ENCODE data around the gene NOD2. TPM values are rescaled to one million over a fixed set of nuclear protein-coding genes. Genes with fewer than 3 reads are reported as not detected.

NOD2 gene
- total and polyA plus RNA-seq, 11 donors: 0.21 to 6.5 (median 0.74) TPM

DNA sequence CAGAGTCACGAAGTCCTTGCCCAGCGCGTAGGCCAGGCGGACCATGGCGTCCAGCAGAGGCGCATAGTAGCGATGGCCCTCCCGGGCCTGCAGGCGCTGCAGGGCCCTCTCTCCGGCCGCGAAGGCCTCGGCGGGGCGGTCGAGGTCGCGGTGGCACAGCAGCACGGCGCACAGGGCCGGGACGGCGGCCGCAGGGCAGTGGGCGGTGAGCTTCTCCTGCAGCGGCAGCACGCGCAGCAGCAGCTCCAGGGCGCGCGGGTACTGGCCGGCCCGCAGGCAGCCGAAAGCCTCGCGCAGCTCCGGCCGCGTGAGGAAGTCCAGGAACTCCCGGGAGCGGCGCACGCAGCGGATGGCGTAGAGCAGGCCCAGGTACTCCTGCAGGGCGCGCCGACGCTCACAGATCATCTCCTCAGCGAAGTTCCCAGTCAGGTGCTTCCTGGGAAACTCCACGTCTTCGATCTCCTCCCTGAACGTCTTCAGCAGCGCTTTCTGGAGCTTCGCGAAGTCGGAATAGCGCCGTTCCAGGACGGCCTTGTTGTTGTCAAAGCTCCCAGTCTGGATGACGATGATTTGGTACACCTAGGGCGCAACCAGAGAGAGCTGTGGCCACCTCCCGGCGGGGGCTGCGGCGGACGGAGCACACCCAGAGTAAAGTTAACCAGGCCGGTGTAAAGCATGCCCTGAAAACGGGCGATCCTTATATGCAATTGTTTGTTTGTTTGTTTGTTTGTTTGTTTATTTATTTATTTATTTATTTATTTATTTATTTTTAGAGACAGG is 19.7 kb upstream of the NOD2 start:
- TF ChIP-seq POLR2A (IDR thresholded peaks at IDR 0.05): no peak
- TF ChIP-seq, protein P1, sequence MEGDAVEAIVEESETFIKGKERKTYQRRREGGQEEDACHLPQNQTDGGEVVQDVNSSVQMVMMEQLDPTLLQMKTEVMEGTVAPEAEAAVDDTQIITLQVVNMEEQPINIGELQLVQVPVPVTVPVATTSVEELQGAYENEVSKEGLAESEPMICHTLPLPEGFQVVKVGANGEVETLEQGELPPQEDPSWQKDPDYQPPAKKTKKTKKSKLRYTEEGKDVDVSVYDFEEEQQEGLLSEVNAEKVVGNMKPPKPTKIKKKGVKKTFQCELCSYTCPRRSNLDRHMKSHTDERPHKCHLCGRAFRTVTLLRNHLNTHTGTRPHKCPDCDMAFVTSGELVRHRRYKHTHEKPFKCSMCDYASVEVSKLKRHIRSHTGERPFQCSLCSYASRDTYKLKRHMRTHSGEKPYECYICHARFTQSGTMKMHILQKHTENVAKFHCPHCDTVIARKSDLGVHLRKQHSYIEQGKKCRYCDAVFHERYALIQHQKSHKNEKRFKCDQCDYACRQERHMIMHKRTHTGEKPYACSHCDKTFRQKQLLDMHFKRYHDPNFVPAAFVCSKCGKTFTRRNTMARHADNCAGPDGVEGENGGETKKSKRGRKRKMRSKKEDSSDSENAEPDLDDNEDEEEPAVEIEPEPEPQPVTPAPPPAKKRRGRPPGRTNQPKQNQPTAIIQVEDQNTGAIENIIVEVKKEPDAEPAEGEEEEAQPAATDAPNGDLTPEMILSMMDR (IDR thresholded peaks at IDR 0.05): no peak
- peaks cover 0 to 23% (median 13%) of the 10 kb centered on the region in 12 donors for H3K9me3 ChIP-seq
- H3K27me3 ChIP-seq: peaks cover 0 to 25% (median 8%) of the 10 kb centered on the region in 9 donors
- peaks cover 0 to 9% (median 2%) of the 10 kb centered on the region in 12 donors for H3K4me1 ChIP-seq
- DNase-seq (no peak), ATAC-seq (no peak)
- intact Hi-C loops (cut with DNase I): loop anchor here in 1 of 10 donors (5.0 kb wide), 1 partner anchor 134 kb away; no protein-coding TSS in a partner anchor
- H3K27ac ChIP-seq: no peak overlapping the region
- H3K4me3 ChIP-seq: no peak overlapping the region
- 43 to 61% (median 51%) methylated on average over 49 to 70 of the region's 70 CpGs for WGBS, 4 donors
- H3K36me3 ChIP-seq: peaks cover 0 to 55% (median 0%) of the 10 kb centered on the region in 9 donors

GRCh38 chr16:50674831-50675230 is 18.6 kb upstream of the NOD2 start:
- Histone ChIP-seq H3K4me3 (no peak overlapping the region), H3K36me3 (peaks cover 0 to 55% (median 0%) of the 10 kb centered on the region in 9 donors), H3K27ac (no peak overlapping the region), H3K9me3 (peaks cover 0 to 23% (median 13%) of the 10 kb centered on the region in 12 donors), H3K4me1 (peaks cover 0 to 17% (median 0%) of the 10 kb centered on the region in 12 donors), H3K27me3 (peaks cover 0 to 25% (median 8%) of the 10 kb centered on the region in 9 donors)
- intact Hi-C loops (cut with DNase I): loop anchor here in 1 of 10 donors (5.0 kb wide), 1 partner anchor 132 kb away; no protein-coding TSS in a partner anchor
- no peak for ATAC-seq
- DNase-seq: no peak
- TF ChIP-seq, protein P1 (IDR thresholded peaks at IDR 0.05): no peak
- no peak for TF ChIP-seq POLR2A (IDR thresholded peaks at IDR 0.05)
- WGBS, 4 donors: 90 to 95% (median 93%) methylated on average over 4 of the region's 4 CpGs

- WGBS, 4 donors: 82 to 84% (median 84%) methylated on average over 21 to 23 of the region's 23 CpGs
- H3K27ac ChIP-seq: no peak overlapping the region
- ATAC-seq: no peak
- no peak for DNase-seq
- TF ChIP-seq, protein P1 (IDR thresholded peaks at IDR 0.05): no peak
- no peak for TF ChIP-seq POLR2A (IDR thresholded peaks at IDR 0.05)
- H3K36me3 ChIP-seq: peaks cover 0 to 55% (median 0%) of the 10 kb centered on the region in 9 donors
- intact Hi-C loops (cut with DNase I): no loop called here
- peaks cover 0 to 25% (median 8%) of the 10 kb centered on the region in 9 donors for H3K27me3 ChIP-seq
- peaks cover 0 to 23% (median 13%) of the 10 kb centered on the region in 12 donors for H3K9me3 ChIP-seq
- no peak overlapping the region for H3K4me3 ChIP-seq
- peaks cover 0 to 24% (median 0%) of the 10 kb centered on the region in 12 donors for H3K4me1 ChIP-seq
Observed at GRCh38 chr16:50675686-50676610, 17.5 kb upstream of the NOD2 start.

Measured in heart left ventricle (tissue), 16 donors.